Measurements from ENCODE around the gene ISCU. TPM values are rescaled to one million over a fixed set of nuclear protein-coding genes. Genes with fewer than 3 reads are reported as not detected.
A peak's percentile ranks its signal among the peaks of the same experiment; 100 is the strongest.
"Not testable (repeated sequence)": the region's sequence is repeated elsewhere in the genome, so short reads cannot be mapped to it uniquely, and the experiment has no call there.

The ISCU gene
- total RNA-seq, 2 donors from 2014 or later = 241 to 261 TPM

DNA sequence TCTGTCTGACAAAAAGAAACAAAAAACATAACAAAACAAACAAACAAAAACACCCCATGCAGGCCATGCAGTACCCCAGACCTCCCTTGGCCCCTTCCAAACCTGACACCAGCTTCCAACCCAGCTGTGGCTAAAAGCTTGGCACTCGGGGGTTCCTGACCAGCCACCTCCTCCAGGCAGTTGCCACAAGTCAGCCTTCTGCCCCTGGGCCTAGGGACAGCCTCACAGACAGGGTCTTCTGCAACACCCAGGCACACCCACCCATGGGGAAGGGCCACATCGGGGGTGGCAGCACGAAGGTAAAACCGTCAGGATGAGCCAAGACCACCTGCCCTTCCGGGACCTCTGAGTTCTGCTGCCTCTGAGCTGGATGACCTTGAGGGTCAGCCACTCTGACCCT lies 46.2 kb downstream of the ISCU start:
- no peak for DNase-seq
- intact Hi-C loops (cut with DNase I) = no loop called here
- no peak for ATAC-seq

DNA sequence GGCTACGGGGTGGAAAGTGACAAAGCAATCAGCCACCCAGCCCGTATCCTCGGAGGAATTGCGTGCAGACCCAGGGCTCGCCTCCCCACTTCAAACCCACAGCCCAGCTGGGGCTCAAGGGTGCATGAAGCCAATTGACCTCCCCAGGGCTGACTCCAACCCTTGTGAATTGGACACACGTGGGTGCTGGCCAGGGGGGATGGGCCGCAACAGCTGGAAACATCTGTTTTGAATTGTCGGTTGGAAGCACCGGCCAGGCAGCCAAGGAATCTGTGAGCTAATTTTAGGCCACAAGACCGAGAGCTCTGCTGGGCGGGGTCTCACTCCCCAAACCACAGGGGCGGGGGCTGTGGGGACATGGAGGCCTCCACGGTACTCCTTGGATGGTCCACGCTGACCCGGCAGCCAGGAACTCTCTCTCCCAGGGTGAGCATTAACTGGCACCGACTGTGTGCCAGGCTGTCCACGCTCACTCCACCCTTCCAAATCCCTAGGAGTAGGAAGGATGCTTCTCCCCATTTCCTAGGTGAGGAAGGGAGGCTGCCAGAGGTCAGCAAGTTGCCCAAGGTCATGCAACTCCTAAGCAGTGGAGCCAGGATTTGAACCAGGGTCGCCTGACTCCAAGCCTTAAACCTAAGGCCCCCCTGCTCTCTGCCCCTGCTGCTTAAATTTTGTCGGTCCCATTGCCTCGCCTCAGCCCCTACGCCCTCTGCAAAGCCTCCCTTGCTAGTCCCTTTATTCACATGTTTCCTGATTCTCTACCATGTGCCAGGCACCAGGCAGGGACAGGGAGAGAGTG lies 47.3 kb downstream of the ISCU start:
- intact Hi-C loops (cut with DNase I) = no loop called here
- ATAC-seq = peak; percentile 78 to 83
- DNase-seq = peak; percentile 68

DNA sequence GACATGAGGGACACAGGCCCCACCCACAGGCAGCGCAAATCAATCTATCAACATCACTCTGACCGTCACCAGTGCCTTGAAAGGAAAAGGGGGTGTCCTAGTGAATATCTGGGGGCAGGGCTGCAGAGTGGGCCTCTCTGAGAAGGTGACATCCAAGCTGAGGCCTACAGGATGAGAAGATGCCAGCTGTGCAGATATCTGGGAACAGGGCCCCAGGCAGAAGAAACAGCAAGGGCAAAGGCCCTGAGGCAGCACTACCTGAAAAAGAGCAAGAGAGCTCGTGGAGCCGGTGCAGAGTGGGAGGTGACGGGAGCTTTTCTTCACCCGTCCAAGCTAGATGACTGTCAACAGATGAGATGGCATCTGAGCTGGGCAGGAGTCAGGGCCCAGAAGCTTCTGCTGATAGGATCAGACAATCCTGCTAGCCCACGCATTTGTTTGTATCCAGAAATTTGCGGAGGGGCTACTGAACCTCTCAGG lies 48.0 kb downstream of the ISCU start:
- intact Hi-C loops (cut with DNase I) = no loop called here
- DNase-seq (no peak), ATAC-seq (no peak)

DNA sequence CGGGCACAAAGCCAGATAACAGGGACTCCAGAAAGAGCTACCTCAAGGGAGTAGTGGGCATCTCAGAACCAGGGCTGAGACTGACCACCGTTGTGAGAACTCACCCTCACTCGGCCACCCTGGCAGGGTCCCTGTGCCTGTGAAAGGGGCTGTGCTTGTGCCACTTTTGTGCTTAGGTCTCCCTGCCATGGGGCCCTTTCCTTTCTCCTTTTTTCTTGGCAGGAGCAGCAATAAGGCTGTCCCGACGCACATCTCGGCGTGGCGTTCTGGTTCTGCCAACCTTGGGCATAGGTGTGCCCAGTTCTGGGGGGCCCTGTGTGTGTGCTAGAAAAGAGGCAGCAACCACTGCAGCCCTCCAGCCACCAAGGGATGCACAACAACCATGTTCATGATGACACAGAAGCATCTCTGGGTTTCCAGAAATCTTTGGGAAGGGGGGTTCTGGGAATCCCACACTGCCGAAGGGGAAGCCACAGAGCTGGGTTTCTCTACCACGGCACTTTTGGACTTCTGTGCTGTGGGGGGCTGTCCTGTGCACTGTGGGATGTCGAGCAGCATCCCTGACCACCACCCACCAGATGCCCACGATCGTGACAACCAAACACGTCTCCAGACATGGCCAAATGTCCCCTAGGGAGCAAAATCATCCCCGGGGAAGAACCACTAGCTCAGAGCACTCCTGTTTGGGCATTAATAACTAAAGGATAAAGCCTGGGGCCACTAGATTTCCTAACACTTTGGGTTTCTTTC lies 48.6 kb downstream of the ISCU start:
- intact Hi-C loops (cut with DNase I) = no loop called here
- ATAC-seq = no peak
- DNase-seq = no peak

DNA sequence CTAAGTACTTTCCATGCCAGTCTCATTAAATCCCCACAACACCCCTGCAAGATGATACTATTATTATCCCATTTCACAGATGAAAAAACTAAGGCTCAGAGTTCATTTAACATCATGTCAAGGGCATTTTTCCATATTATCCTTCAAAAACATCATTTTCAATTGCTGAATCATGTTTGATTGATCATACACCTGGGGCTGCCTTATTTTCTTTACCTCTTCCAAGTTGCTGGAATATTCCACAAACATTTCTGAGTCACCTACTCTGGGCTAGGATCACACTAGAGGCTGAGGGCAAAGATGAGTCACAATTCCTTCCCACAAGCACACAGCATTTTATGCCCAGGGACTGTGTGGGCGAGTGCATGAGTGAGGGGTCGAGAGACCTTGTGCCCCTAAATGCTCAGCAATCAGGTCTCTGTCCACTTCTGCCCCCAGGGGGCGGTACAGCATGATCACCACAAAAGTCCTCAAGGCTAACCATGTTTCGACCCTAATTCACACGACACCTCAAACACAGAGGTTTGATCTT lies 49.6 kb downstream of the ISCU start:
- intact Hi-C loops (cut with DNase I) = no loop called here
- DNase-seq (no peak), ATAC-seq (peak in 1 of 2 donors; percentile 21)

DNA sequence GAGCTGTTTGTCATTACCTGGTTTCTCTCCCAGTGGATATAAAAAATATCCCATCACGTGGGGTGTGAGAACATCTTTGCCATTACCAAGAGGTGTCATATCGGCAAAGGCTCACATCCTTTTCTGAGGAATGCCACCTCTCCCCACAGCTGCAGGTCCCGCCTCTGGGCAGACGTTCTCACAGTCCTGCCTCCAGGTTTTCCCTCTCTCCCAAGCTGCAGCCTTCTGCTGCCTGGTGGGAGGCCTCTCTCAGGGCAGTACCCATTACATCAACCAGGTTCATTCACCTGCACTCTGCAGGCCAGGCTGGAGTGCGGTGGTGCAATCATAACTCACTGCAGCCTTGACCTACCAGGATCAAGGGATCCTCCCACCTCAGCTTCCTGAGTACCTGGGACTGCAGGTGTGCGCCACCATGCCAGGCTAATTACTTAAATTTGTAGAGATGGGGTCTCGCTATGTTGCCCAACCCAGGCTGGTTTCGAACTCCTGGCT lies 50.4 kb downstream of the ISCU start:
- intact Hi-C loops (cut with DNase I) = no loop called here
- DNase-seq (no peak), ATAC-seq (no peak)

DNA sequence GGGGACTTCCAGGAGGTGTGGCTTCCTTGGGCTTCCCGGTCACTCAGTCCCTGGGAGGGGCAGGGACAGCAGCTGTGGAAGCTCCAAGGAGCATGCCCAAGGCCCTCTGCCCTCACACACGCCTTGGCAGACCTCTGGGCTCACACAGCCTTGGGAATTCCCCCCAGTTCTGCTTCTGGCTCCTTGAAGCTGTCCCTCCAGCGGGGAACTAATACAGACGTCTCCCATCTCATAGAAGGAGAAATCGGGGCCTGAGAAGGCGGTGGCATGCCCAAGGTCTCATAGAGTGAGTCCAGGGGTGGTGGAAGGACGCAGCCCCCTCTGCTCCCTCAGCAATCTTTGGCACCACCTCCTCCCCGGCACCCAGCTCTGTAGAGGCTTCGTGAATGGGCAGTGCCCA lies 51.2 kb downstream of the ISCU start:
- no peak for ATAC-seq
- intact Hi-C loops (cut with DNase I) = no loop called here
- DNase-seq = no peak

DNA sequence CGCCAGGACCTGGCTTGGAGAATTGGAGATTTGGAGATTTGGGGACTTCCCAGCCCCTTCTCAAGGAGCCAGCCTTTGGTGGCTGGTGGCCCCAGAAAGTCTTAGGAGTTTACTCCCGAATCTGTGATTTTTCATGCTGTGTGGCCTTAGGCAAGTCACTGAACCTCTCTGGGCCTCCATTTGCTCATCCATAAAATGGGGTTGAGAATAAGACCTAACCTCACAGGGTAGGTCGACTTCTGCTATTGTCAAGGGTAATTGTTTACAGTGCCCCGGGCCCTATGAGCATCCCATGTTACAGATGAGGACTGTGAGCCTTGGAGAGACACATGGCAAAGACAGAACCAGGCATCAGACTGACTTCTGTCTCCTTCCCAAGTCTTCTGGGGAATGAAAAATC lies 51.6 kb downstream of the ISCU start:
- DNase-seq = no peak
- ATAC-seq = no peak
- intact Hi-C loops (cut with DNase I) = no loop called here

DNA sequence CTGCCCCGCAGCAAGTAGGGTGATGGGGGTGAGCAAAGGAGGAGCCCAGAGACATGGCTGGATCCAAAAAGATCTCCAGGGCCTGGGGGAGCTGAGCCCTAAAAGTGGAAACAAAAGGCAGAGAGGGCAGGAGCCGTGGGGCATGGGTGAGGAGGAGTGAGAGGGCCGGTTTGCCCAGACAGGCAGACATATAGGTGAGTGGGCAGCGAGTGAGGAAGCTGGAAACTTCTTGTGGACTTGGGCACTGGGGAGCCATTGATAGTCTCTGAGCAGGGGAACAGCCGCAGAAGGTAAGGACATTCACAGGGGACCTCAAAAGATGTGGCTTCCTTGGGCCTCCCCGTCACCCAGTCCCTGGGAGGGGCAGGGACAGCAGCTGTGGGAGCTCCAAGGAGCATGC lies 52.2 kb downstream of the ISCU start:
- intact Hi-C loops (cut with DNase I) = loop anchor here in 1 of 2 donors (5.0 kb wide), 1 partner anchor 47 kb away; no protein-coding TSS in a partner anchor
- ATAC-seq (no peak), DNase-seq (no peak)

DNA sequence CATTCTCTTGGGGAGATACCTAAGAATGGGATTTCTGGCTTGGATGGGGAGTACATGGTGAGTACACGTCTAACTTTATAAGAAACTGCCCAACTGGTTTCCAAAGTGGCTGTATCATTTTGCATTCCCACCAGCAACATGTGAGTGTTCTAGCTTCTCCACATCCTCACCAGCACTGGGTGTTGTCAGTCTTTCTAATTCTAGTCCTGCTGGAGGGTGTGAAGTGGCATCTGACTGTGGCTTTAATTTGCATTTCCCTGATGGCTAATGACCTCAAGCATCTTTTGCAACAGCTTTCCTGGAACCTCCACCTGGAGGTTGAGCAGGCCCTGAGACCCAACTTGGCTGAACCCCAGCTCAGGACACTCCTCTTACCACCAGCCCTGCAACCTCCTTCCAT lies 53.5 kb downstream of the ISCU start:
- DNase-seq (no peak), ATAC-seq (no peak)
- intact Hi-C loops (cut with DNase I) = loop anchor here in 1 of 2 donors (5.0 kb wide), 1 partner anchor 49 kb away; no protein-coding TSS in a partner anchor

DNA sequence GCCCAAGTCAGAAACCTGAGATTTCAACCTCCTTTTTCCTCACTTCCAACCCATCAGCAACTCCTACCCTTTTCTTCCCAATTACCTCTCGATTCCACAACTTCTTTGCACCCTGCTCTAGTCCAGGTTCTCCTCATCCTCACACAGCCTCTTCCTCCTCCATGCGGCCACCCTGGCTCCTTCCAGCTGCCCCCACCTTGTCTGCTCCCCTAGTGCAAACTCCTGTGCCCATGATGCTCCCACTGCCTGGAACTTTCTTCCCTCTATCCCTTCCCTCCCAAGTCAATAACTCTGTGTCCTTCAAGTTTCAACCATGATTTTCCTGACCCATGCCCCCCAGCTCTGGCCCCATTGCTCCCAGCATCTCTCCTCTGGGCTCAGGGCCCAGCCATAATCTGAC lies 54.0 kb downstream of the ISCU start:
- no peak for ATAC-seq
- intact Hi-C loops (cut with DNase I) = loop anchor here in 1 of 2 donors (5.0 kb wide), 1 partner anchor 49 kb away; no protein-coding TSS in a partner anchor
- no peak for DNase-seq

DNA sequence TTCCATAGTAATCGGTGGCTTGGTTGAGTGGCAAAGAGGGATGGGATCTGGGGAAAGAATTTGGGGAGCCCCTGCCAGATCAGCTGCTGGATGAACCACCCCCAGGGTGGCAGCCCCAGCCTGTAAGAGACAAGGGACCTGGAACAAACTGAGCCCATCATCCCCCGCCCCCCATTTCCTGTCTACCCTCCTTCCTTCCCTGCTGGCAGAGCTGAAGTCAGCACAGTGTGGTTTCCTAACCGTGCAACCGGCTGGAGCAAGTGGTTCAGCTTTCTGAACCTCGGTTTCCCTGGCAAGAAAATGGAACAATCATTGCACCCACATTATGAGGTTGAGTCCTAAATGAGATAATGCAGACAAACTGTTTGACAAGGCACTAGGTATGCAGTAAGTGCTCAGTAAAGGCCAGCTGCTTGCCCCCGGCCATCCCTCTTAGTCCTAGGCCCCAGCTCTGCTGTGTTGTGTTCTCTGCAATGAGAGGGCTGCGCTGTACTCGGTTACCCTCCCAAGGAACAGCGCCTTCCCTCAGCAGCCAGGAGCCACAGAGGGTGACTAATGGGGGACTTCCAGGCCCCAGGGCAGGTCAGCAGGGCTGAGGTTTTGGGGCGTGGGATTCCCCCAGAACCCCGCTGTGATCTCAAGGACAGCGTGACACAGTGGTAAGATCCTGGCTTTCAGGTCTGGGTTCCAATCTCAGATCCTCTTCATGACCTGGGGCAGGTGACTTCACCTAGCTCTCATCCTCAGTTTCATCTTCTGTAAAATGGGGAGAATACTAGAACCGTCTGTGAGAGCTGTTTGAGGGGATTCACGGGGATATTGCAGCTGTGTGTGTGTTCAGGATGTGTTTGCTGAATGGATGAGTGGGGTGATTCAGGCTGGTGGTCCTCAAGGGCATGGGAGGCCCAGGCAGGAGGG lies 54.8 kb downstream of the ISCU start:
- DNase-seq = peak; percentile 46
- ATAC-seq = peak in 1 of 2 donors; percentile 35
- intact Hi-C loops (cut with DNase I) = loop anchor here in 1 of 2 donors (5.0 kb wide), 1 partner anchor 50 kb away; no protein-coding TSS in a partner anchor

DNA sequence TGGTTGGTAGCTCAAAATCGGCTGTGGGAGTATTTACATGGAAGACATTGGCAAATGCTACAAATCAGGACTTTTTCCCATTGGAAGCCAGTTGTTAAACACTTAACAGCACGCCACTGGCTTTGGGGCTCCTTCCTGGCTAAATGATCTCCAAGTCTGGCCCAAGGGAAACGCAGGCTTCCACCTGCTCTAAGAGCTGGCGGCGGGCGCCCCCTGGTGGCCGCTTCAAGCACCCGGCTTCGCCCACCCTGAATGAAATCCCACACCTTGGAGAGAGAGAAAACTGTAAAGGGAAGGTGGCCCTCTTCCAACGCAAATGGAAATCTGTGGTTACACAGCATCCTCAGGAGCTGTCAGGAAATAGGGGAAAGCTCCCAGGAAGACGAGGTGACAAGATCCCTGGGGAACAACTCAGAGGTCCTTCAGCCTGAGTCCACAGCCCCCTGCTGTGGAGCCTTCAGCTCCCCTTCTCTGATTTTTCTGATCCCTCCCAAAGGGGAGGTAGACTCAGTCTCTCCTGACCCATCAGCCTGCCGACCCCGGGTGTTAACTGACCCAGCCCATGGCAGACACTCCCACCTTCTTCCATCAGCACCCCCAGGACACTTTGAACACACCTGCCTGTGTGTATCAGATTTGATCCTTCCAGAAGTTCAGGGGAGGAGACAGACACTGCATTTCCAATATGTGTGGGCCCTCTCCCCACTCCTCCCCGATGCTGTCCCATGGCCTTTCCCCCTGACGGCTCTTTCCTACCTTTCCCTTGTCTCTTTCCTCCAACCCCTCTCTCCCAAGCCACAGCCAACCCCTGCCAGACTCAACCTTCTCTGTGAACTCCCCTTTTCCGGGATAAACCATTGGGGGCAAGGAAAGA lies 55.9 kb downstream of the ISCU start:
- ATAC-seq (peak; percentile 85 to 90), DNase-seq (peak; percentile 84)
- intact Hi-C loops (cut with DNase I) = loop anchor here (1.0 to 5.0 kb wide), 2 partner anchors 51 to 55 kb away; no protein-coding TSS in a partner anchor

DNA sequence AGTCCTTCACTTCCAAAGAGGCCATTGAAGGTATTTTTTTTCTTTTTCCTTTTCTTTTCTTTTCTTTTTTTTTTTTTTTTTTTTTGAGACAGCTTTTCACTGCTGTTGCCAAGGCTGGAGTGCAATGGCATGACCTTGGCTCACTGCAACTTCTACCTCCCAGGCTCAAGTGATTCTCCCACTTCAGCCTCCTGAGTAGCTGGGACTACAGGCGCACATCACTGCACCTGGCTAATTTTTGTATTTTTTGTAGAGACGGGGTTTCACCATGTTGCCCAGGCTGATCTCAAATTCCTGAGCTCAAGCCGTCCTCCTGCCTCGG lies 56.5 kb downstream of the ISCU start:
- ATAC-seq, DNase-seq: not testable (repeated sequence)
- intact Hi-C loops (cut with DNase I) = loop anchor here (1.0 to 5.0 kb wide), 2 partner anchors 52 to 56 kb away; no protein-coding TSS in a partner anchor
